GM23248 (cell line): ENCODE measurements around the gene SYNE1. TPM values are rescaled to one million over a fixed set of nuclear protein-coding genes. Genes with fewer than 3 reads are reported as not detected.

Experiments used
- DNase-seq: peaks from one replicate; pipeline ENCODE4 v3.0.0-alpha.2; 2015
- H2AFZ ChIP-seq: fragments of 200-600 bp; sonication (generic); 2 replicates; pipeline ENCODE4 v1.6.1; 2016; ENCODE audit warnings: antibody characterized with exemption
- H3F3A ChIP-seq: fragments of 200-600 bp; sonication (generic); 2 replicates; pipeline ENCODE4 v1.6.1; 2016; ENCODE audit warnings: mild to moderate bottlenecking, antibody characterized with exemption, mixed run types; ENCODE audit not compliant: insufficient read depth
- H3K27ac ChIP-seq: fragments of 200-600 bp; sonication (generic); 2 replicates; pipeline ENCODE4 v1.5.1; 2016; ENCODE audit warnings: mild to moderate bottlenecking
- H3K27me3 ChIP-seq: fragments of 200-600 bp; sonication (generic); replicated peaks from 2 replicates; pipeline ENCODE4 v1.6.1; 2016; ENCODE audit warnings: mild to moderate bottlenecking; ENCODE audit not compliant: insufficient read depth
- H3K36me3 ChIP-seq: fragments of 200-600 bp; sonication (generic); 2 replicates; pipeline ENCODE4 v1.6.1; 2016; ENCODE audit warnings: low read depth, mild to moderate bottlenecking
- H3K4me1 ChIP-seq: fragments of 200-600 bp; sonication (generic); 2 replicates; pipeline ENCODE4 v1.6.1; 2016; ENCODE audit warnings: mild to moderate bottlenecking; ENCODE audit not compliant: insufficient read depth
- H3K4me2 ChIP-seq: fragments of 200-600 bp; sonication (generic); one replicate; pipeline ENCODE4 v1.6.1; 2016; ENCODE audit warnings: mild to moderate bottlenecking; ENCODE audit not compliant: unreplicated experiment
- H3K4me3 ChIP-seq: fragments of 200-600 bp; sonication (generic); 2 replicates; pipeline ENCODE4 v1.5.1; 2016; ENCODE audit warnings: mild to moderate bottlenecking
- H3K79me2 ChIP-seq: fragments of 200-600 bp; sonication (generic); 2 replicates; pipeline ENCODE4 v1.6.1; 2016; ENCODE audit warnings: mild to moderate bottlenecking; ENCODE audit not compliant: insufficient read depth
- H3K9ac ChIP-seq: fragments of 200-600 bp; sonication (generic); 2 replicates; pipeline ENCODE4 v1.6.1; 2016; ENCODE audit warnings: mild to moderate bottlenecking
- H3K9me2 ChIP-seq: fragments of 200-600 bp; sonication (generic); 2 replicates; pipeline ENCODE4 v1.6.1; 2016; ENCODE audit warnings: mixed run types, mild to moderate bottlenecking, moderate library complexity; ENCODE audit not compliant: insufficient read depth
- H3K9me3 ChIP-seq: fragments of 200-600 bp; sonication (generic); one replicate; pipeline ENCODE4 v1.6.1; 2017; ENCODE audit warnings: low read depth
- H4K20me1 ChIP-seq: fragments of 200-600 bp; sonication (generic); 2 replicates; pipeline ENCODE4 v1.6.0; 2016; ENCODE audit not compliant: insufficient read depth
- EZH2 ChIP-seq: fragments of 200-600 bp; sonication (generic); IDR thresholded peaks from 2 replicates; pipeline ENCODE4 v1.6.1; 2018; ENCODE audit warnings: antibody characterized with exemption, mild to moderate bottlenecking; ENCODE audit not compliant: insufficient read depth, poor library complexity, severe bottlenecking
- EZH2phosphoT487 ChIP-seq: fragments of 200-600 bp; sonication (generic); IDR thresholded peaks from 2 replicates; pipeline ENCODE4 v1.6.1; 2018; ENCODE audit warnings: antibody characterized with exemption, moderate library complexity, mild to moderate bottlenecking, low read depth; ENCODE audit not compliant: insufficient read depth
- WGBS, 2 experiments: methylation state at CpG; one replicate each; pipeline ENCODE4 v1.1.6; 2015 to 2017; ENCODE audit warnings: low lambda C conversion rate in 2 of 2, low coverage in 1 of 2; ENCODE audit errors: missing lambda C conversion rate in 2 of 2; 5-methylcytosine and 5-hydroxymethylcytosine counted together
- in situ Hi-C: fragments of 300-500 bp; cut with MboI; formaldehyde crosslinking; loops from 2 replicates; pipeline ENCODE4 v1.15.0; 2020
- polyA plus RNA-seq: library from polyadenylated mRNA; unstranded; fragments of >200 nt; fragmentation: Nextera tagmentation; extraction: Ambion mirVana; gene quantifications from 2 replicates; pipeline ENCODE4 v1.2.1, GENCODE V29; 2016
- total RNA-seq: library from RNA; depleted of rRNA; stranded (reverse); fragments of >200 nt; shearing (Covaris generic); gene quantifications from 2 replicates; pipeline ENCODE4 v1.2.3, GENCODE V29; 2014

SYNE1 gene
- total and polyA plus RNA-seq, 2 experiments from 2014 or later, result 29.2 to 95.4 TPM

GRCh38 chr6:152176268-152176667 is 460.9 kb downstream of the SYNE1 start:
- Histone ChIP-seq H3K27ac (no peak overlapping the region), H3K9me3 (no peaks in the 10 kb centered on the region), H3K4me3 (no peak overlapping the region), H3F3A (peaks cover 8% of the 10 kb centered on the region; the same call in 1 of the 2 replicates), H4K20me1 (no peaks in the 10 kb centered on the region), H3K27me3 (no peaks in the 10 kb centered on the region), H3K9ac (no peak overlapping the region), H3K4me1 (no peaks in the 10 kb centered on the region), H3K4me2 (no peak overlapping the region), H2AFZ (no peak overlapping the region), H3K79me2 (no peaks in the 10 kb centered on the region), H3K9me2 (no peaks in the 10 kb centered on the region), H3K36me3 (peaks cover 44% of the 10 kb centered on the region)
- WGBS, 2 experiments, result 67 to 78% methylated on average over 4 of the region's 4 CpGs
- TF ChIP-seq EZH2phosphoT487, result no peak
- no peak for TF ChIP-seq EZH2
- in situ Hi-C loops, result no loop called here
- DNase-seq, result no peak

GRCh38 chr6:152173957-152174356 is 463.2 kb downstream of the SYNE1 start:
- Histone ChIP-seq H3K9me3 (no peaks in the 10 kb centered on the region), H3K36me3 (peaks cover 31% of the 10 kb centered on the region), H3K4me1 (no peaks in the 10 kb centered on the region), H4K20me1 (no peaks in the 10 kb centered on the region), H3K79me2 (no peaks in the 10 kb centered on the region), H3K4me3 (no peak overlapping the region), H3F3A (peaks cover 8% of the 10 kb centered on the region; the same call in 1 of the 2 replicates), H2AFZ (no peak overlapping the region), H3K9ac (no peak overlapping the region), H3K27ac (no peak overlapping the region), H3K9me2 (no peaks in the 10 kb centered on the region; the same call in 1 of the 2 replicates), H3K27me3 (no peaks in the 10 kb centered on the region), H3K4me2 (no peak overlapping the region)
- in situ Hi-C loops, result no loop called here
- WGBS, 2 experiments, result 90 to 95% methylated on average over 2 of the region's 2 CpGs
- no peak for DNase-seq
- TF ChIP-seq EZH2 (no peak), EZH2phosphoT487 (no peak)

- H3K27ac ChIP-seq, result no peak overlapping the region
- H3K4me2 ChIP-seq, result no peak overlapping the region
- H3K4me3 ChIP-seq, result no peak overlapping the region
- no peaks in the 10 kb centered on the region for H3K4me1 ChIP-seq
- no peaks in the 10 kb centered on the region for H3K9me3 ChIP-seq
- in situ Hi-C loops, result no loop called here
- peak; percentile 52 for DNase-seq
- no peaks in the 10 kb centered on the region for H4K20me1 ChIP-seq
- TF ChIP-seq EZH2phosphoT487, result no peak
- WGBS, 2 experiments, result 13% methylated on average over 4 of the region's 4 CpGs
- no peaks in the 10 kb centered on the region for H3K79me2 ChIP-seq
- H3F3A ChIP-seq, result peaks cover 8% of the 10 kb centered on the region; the same call in 1 of the 2 replicates
- H2AFZ ChIP-seq, result no peak overlapping the region
- no peaks in the 10 kb centered on the region for H3K27me3 ChIP-seq
- H3K36me3 ChIP-seq, result peaks cover 25% of the 10 kb centered on the region
- no peaks in the 10 kb centered on the region; the same call in 1 of the 2 replicates for H3K9me2 ChIP-seq
- H3K9ac ChIP-seq, result no peak overlapping the region
Observed at GRCh38 chr6:152173321-152173720, 463.8 kb downstream of the SYNE1 start.

GRCh38 chr6:152170702-152171667 is 466.2 kb downstream of the SYNE1 start:
- Histone ChIP-seq H3K36me3 (peaks cover 26% of the 10 kb centered on the region), H2AFZ (no peak overlapping the region), H3K27ac (no peak overlapping the region), H3K4me1 (peaks cover 7% of the 10 kb centered on the region; the same call in 1 of the 2 replicates), H3K27me3 (no peaks in the 10 kb centered on the region), H3K4me3 (no peak overlapping the region), H4K20me1 (no peaks in the 10 kb centered on the region), H3K79me2 (no peaks in the 10 kb centered on the region), H3F3A (peaks cover 8% of the 10 kb centered on the region; the same call in 1 of the 2 replicates), H3K9ac (no peak overlapping the region), H3K4me2 (no peak overlapping the region), H3K9me3 (no peaks in the 10 kb centered on the region), H3K9me2 (no peaks in the 10 kb centered on the region; the same call in 1 of the 2 replicates)
- DNase-seq, result no peak
- TF ChIP-seq EZH2, result no peak
- no peak for TF ChIP-seq EZH2phosphoT487
- 91 to 94% methylated on average over 13 of the region's 13 CpGs for WGBS, 2 experiments
- in situ Hi-C loops, result no loop called here
